Ovary (tissue), 3 donors: ENCODE data around the gene ULBP3.

Experiments
- CTCF ChIP-seq, 3 donors: fragments of 450-650 bp in 2 of 3; fragments of 200-600 bp in 1 of 3; IDR thresholded peaks; one replicate each; pipeline versions ENCODE4 v1.5.1 to v1.8.0; 2016 to 2022; ENCODE audit warnings: antibody characterized with exemption in 3 of 3, mild to moderate bottlenecking in 1 of 3
- POLR2A ChIP-seq: fragments of 450-650 bp; IDR thresholded peaks from one replicate; pipeline ENCODE4 v1.6.1; 2017; ENCODE audit warnings: antibody characterized with exemption, mild to moderate bottlenecking, moderate library complexity
- donor health status: DM: no; HTN: no; CAD: no.

- TF ChIP-seq CTCF (IDR thresholded peaks at IDR 0.05) (no peak), POLR2A (no peak)
Observed at GRCh38 chr6:150086026-150086425, 17.1 kb upstream of the ULBP3 start.
